Measurements from ENCODE around the gene HSPA9.

- TF ChIP-seq POLR2A (IDR thresholded peaks at IDR 0.05; ENCODE audit: low read depth, low read length) (no peak), SPI1 (IDR thresholded peaks at IDR 0.05; ENCODE audit: low read depth, low read length) (no peak), POLR2AphosphoS5 (IDR thresholded peaks at IDR 0.05; ENCODE audit: low read depth, low read length) (no peak), TAF1 (IDR thresholded peaks at IDR 0.05; ENCODE audit: low read depth, low read length) (no peak), PAX5 (IDR thresholded peaks at IDR 0.05; ENCODE audit: insufficient read depth, low read length, severe bottlenecking) (no peak), POU2F2 (IDR thresholded peaks at IDR 0.05; ENCODE audit: low read depth, low read length) (no peak)
Observed at GRCh38 chr5:138568061-138568824, 7.0 kb downstream of the HSPA9 start.
